T-cell (primary cell): ENCODE measurements around the gene NCBP1. TPM values are rescaled to one million over a fixed set of nuclear protein-coding genes. Genes with fewer than 3 reads are reported as not detected.
"Not testable (repeated sequence)": the region's sequence is repeated elsewhere in the genome, so short reads cannot be mapped to it uniquely, and the experiment has no call there.

Experiments
- ATAC-seq, 4 experiments: fragments of 200-7000 bp in 3 of 4; fragments of 150-1000 bp in 1 of 4; cut with Tn5 transposase; replicated peaks in 1 of 4; 1 replicate in 3 of 4; 2 replicates in 1 of 4; pipeline ENCODE4 v1.10.0; 2021; ENCODE audit warnings: moderate library complexity in 3 of 4, mild to moderate bottlenecking in 2 of 4, moderate number of reproducible peaks in 1 of 4
- CTCF ChIA-PET, 2 donors: fragments of 300-600 bp; sonication (Branson Sonifier 250); formaldehyde crosslinking; loops; one replicate each; lab custom pipeline; 2022; ENCODE audit warnings: antibody characterized with exemption in 2 of 2; lab: Charles Lee
- POLR2A ChIA-PET, 2 donors: fragments of 300-600 bp; sonication (Branson Sonifier 250); formaldehyde crosslinking; loops; one replicate each; lab custom pipeline; 2022; ENCODE audit warnings: antibody characterized with exemption in 2 of 2; lab: Charles Lee
- DNase-seq, 35 experiments: peaks; one replicate each; pipeline versions ENCODE4 v3.0.0 to v3.0.0-alpha.2; 2013 to 2023
- H3K27ac ChIP-seq: one replicate; pipeline ENCODE4 v1.5.1; 2013; ENCODE audit warnings: low read length
- H3K27me3 ChIP-seq, 2 experiments: replicated peaks in 1 of 2; 1 replicate in 1 of 2; 2 replicates in 1 of 2; pipeline versions ENCODE4 v1.6.1 to v1.7.0; 2013; ENCODE audit warnings: low read length in 1 of 2, mixed read lengths in 1 of 2; ENCODE audit not compliant: control insufficient read depth in 2 of 2, insufficient read depth in 2 of 2; ENCODE audit errors: extremely low read depth in 1 of 2
- H3K36me3 ChIP-seq, 2 donors: 1 replicate in 1 of 2; 2 replicates in 1 of 2; pipeline versions ENCODE4 v1.6.1 to v1.7.0; 2013; ENCODE audit warnings: low read length in 1 of 2; ENCODE audit not compliant: control insufficient read depth in 2 of 2, insufficient read depth in 1 of 2; ENCODE audit errors: extremely low read depth in 1 of 2
- H3K4me1 ChIP-seq, 2 experiments: 1 replicate in 1 of 2; 2 replicates in 1 of 2; pipeline versions ENCODE4 v1.6.1 to v1.7.0; 2013; ENCODE audit warnings: low read length in 2 of 2, mixed read lengths in 1 of 2; ENCODE audit not compliant: insufficient read depth in 2 of 2, control insufficient read depth in 1 of 2; ENCODE audit errors: extremely low read depth in 1 of 2
- H3K4me3 ChIP-seq, 2 donors: 1 replicate in 1 of 2; 2 replicates in 1 of 2; pipeline versions ENCODE4 v1.5.1 to v1.7.0; 2013; ENCODE audit warnings: mild to moderate bottlenecking in 2 of 2, low read length in 1 of 2, moderate library complexity in 1 of 2; ENCODE audit not compliant: control insufficient read depth in 1 of 2; ENCODE audit errors: extremely low read depth in 1 of 2
- H3K9me3 ChIP-seq: 2 replicates; pipeline ENCODE4 v1.7.0; 2013
- H3K27ac Mint-ChIP-seq, 2 donors: one replicate each; pipeline ENCODE4 v1.8.0; 2020 to 2021; ENCODE audit warnings: mild to moderate bottlenecking in 2 of 2, mixed read lengths in 2 of 2
- H3K27me3 Mint-ChIP-seq, 2 donors: one replicate each; pipeline ENCODE4 v1.8.0; 2021 to 2022; ENCODE audit warnings: mixed read lengths in 2 of 2
- H3K36me3 Mint-ChIP-seq: one replicate; pipeline ENCODE4 v1.8.0; 2021; ENCODE audit warnings: mixed read lengths
- H3K4me1 Mint-ChIP-seq, 3 donors: one replicate each; pipeline ENCODE4 v1.8.0; 2020 to 2022; ENCODE audit warnings: mixed read lengths in 3 of 3, mild to moderate bottlenecking in 1 of 3
- H3K4me3 Mint-ChIP-seq, 3 donors: one replicate each; pipeline ENCODE4 v1.8.0; 2020 to 2022; ENCODE audit warnings: mild to moderate bottlenecking in 3 of 3, mixed read lengths in 3 of 3, moderate library complexity in 3 of 3
- H3K9me3 Mint-ChIP-seq, 3 donors: one replicate each; pipeline ENCODE4 v1.8.0; 2020 to 2022; ENCODE audit warnings: mixed read lengths in 3 of 3
- WGBS: methylation state at CpG from one replicate; pipeline ENCODE4 v1.1.5; 2013; ENCODE audit warnings: missing lambda C conversion rate; ENCODE audit not compliant: insufficient coverage; 5-methylcytosine and 5-hydroxymethylcytosine counted together
- total RNA-seq, 35 experiments: library from RNA in 6 of 35; stranded (reverse) in 6 of 35; fragments of 120-200 nt in 1 of 35; gene quantifications; one replicate each; pipeline versions ENCODE4 v1.2.1 to v1.2.4 and lab custom pipeline; 2013 to 2026

Gene NCBP1
- total RNA-seq (10 to 100 TPM; 31.9 to 38.7 (median 33.8) TPM), total RNA-seq (lab: John Stamatoyannopoulos, UW) (61.0 to 180 (median 88.6) reads per million in 29 experiments)
- 31.7 TPM for total RNA-seq (2013)

DNA sequence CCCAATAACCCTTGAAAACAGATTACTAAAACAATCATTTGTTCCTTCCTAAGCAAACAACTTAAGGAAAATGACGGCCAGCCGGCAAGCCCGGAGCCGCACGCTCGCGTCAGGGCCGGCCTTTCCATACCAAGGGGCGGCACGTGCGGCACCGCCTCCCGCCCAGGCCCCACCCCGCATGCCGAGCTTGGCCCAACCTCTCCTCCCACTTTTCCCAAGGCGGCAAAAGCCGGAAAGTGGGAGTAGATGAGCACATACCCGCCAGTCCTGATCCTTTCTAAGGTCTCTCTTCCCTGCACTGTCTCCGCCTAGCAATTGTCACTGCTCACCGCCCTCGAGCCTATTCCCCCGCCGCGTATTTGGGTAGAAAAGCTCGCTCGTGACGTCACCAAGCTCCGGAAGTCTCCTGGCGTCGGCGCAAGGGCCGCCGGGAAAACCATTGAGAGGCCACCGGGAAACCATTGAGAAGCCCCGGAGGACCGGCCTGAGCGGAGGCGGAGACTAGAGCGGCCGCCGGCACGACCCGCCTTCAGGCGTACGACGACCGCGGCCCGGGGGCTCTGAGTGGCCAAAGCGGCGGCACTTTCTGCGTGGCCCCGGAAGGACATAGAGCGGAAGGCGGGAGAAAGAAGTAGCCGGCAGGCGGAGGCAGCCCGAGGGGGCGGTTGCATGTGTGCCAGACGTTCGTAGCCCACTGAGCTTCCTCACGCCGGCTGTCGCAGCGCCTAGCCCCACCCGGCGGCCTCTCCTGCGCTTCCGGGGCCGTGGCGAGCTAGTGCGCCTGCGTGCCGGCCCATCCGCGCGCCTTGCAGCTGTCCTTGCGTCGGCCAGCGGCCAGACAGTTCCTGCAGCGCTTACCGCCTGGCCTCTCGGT is at the start of gene NCBP1, which contains the start of gene TSTD2:
TSS of gene NCBP1 (plus strand) at position 837 of the 874 bp plus-strand sequence. CDS start 61 bp downstream, outside the sequence.
TSS of gene TSTD2 (minus strand) at position 384 of the 874 bp plus-strand sequence. CDS start 5,806 bp downstream, outside the sequence.
- under 1% methylated on average over 81 of the region's 83 CpGs for WGBS
- H3K4me1 ChIP-seq, result peaks cover 21 to 27% of the 10 kb centered on the region in 2 experiments
- no peaks in the 10 kb centered on the region for H3K27me3 Mint-ChIP-seq
- H3K36me3 Mint-ChIP-seq, result peaks cover 7% of the 10 kb centered on the region
- POLR2A ChIA-PET, result interaction anchor here (0.5 to 2.1 kb wide), 17 partner anchors 10 to 1753 kb away, joined by 3 to 19 read pairs (median 4); partner anchors contain the start of genes NANS (in 1 of the 2), TRMO (in 1 of the 2), XPA (in 1 of the 2) and ZNF782 (in 1 of the 2)
- H3K27ac ChIP-seq, result peak within 1 kb of the TSS; percentile 88
- no peaks in the 10 kb centered on the region for H3K27me3 ChIP-seq
- DNase-seq, result peak; percentile 89 to 98 (median 95)
- no peaks in the 10 kb centered on the region for H3K9me3 ChIP-seq
- H3K27ac Mint-ChIP-seq, result peak within 1 kb of the TSS; percentile 97 to 100
- no peaks in the 10 kb centered on the region for H3K9me3 Mint-ChIP-seq
- peak within 1 kb of the TSS; percentile 59 to 75 for H3K4me3 ChIP-seq
- H3K4me3 Mint-ChIP-seq, result peak within 1 kb of the TSS; percentile 97 to 99 (median 98)
- ATAC-seq, result peak; percentile 86 to 91 (median 90)
- peaks cover 66 to 68% (median 68%) of the 10 kb centered on the region in 3 donors for H3K4me1 Mint-ChIP-seq
- CTCF ChIA-PET, result interaction anchor here (0.6 to 2.0 kb wide), 13 partner anchors 12 to 776 kb away, joined by 3 to 16 read pairs (median 4); partner anchors contain the start of genes NANS (in 1 of the 2), TDRD7 (in 1 of the 2) and TRMO (in 1 of the 2)
- no peaks in the 10 kb centered on the region for H3K36me3 ChIP-seq

DNA sequence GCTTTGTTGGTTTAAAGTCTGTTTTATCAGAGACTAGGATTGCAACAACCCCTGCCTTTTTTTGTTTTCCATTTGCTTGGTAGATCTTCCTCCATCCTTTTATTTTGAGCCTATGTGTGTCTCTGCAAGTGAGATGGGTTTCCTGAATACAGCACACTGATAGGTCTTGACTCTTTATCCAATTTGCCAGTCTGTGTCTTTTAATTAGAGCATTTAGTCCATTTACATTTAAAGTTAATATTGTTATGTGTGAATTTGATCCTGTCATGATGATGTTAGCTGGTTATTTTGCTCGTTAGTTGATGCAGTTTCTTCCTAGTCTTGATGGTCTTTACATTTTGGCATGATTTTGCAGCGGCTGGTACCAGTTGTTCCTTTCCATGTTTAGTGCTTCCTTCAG is 48.8 kb upstream of the NCBP1 start:
- H3K4me1 ChIP-seq, H3K27me3 ChIP-seq, H3K27ac Mint-ChIP-seq, ATAC-seq, H3K27me3 Mint-ChIP-seq, H3K36me3 Mint-ChIP-seq, H3K4me1 Mint-ChIP-seq, H3K9me3 ChIP-seq, DNase-seq, H3K4me3 Mint-ChIP-seq, POLR2A ChIA-PET, H3K27ac ChIP-seq, CTCF ChIA-PET, H3K4me3 ChIP-seq, H3K36me3 ChIP-seq: not testable (repeated sequence)
- H3K9me3 Mint-ChIP-seq, result peaks cover 2 to 12% (median 3%) of the 10 kb centered on the region in 3 donors
- no CpG with 5 or more reads among the region's 2 CpGs for WGBS

DNA sequence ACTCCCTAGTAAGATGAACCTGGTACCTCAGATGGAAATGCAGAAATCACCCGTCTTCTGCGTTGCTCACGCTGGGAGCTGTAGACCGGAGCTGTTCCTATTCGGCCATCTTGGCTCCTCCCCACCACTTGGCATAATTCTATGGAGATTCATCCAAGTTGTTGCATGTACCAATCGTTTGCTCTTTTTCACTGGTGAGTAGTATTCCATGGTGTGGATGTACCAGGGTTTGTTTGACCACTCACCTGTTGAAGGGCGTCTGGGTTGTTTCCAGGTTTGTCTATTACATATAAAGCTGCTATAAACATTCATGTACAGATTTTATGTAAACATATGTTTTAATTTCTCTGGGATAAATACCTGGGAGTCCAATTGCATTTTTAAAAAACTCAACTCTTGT is 46.7 kb upstream of the NCBP1 start:
- H3K9me3 Mint-ChIP-seq, H3K27me3 Mint-ChIP-seq, DNase-seq, H3K9me3 ChIP-seq, ATAC-seq, H3K4me1 ChIP-seq, H3K36me3 ChIP-seq, H3K27ac Mint-ChIP-seq, H3K27me3 ChIP-seq, H3K36me3 Mint-ChIP-seq, POLR2A ChIA-PET, H3K4me3 Mint-ChIP-seq, H3K27ac ChIP-seq, H3K4me1 Mint-ChIP-seq, H3K4me3 ChIP-seq: not testable (repeated sequence)
- CTCF ChIA-PET, result interaction anchor here in 1 of 2 donors (1.5 kb wide), 1 partner anchor 11 kb away, joined by 3 read pairs; no protein-coding TSS in a partner anchor
- WGBS, result 100% methylated on average over 3 of the region's 7 CpGs

DNA sequence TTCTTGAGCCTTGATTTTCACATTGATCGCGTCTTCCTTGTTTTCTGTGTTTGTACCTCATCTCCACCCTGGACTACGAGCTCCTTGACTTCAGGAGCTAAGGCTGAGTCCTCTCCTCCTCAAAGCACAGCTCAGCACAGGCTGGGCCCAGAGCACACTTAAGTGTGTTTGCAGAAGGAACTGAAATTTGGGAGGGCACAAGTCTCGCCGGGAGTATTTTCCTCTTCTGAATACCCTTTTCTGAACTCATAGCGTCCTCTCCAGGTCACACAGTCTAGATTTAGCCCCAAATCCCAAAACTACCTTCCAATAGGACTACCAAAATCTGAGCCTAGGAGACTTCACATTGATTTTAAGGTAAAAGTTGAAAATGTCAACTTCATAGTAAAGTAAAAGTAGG is 42.1 kb upstream of the NCBP1 start:
- Mint-ChIP-seq H3K27ac (no peak overlapping the region), H3K4me3 (no peak overlapping the region), H3K4me1 (no peaks in the 10 kb centered on the region), H3K9me3 (peaks cover 2 to 9% (median 3%) of the 10 kb centered on the region in 3 donors), H3K27me3 (peaks cover 0 to 8% of the 10 kb centered on the region in 2 donors), H3K36me3 (peaks cover 7% of the 10 kb centered on the region)
- Histone ChIP-seq H3K27me3 (peaks cover 0 to 6% of the 10 kb centered on the region in 2 experiments), H3K4me1 (no peaks in the 10 kb centered on the region), H3K27ac (no peak overlapping the region), H3K36me3 (no peaks in the 10 kb centered on the region), H3K9me3 (no peaks in the 10 kb centered on the region), H3K4me3 (no peak overlapping the region)
- CTCF ChIA-PET, result no interaction called here
- WGBS, result no CpG with 5 or more reads among the region's 6 CpGs
- ATAC-seq (no peak), DNase-seq (no peak)
- POLR2A ChIA-PET, result no interaction called here

- CTCF ChIA-PET, result no interaction called here
- Histone ChIP-seq H3K27ac (no peak overlapping the region), H3K4me1 (no peaks in the 10 kb centered on the region), H3K27me3 (peaks cover 0 to 6% of the 10 kb centered on the region in 2 experiments), H3K9me3 (no peaks in the 10 kb centered on the region), H3K36me3 (no peaks in the 10 kb centered on the region), H3K4me3 (no peak overlapping the region)
- H3K27me3 Mint-ChIP-seq, result peaks cover 0 to 8% of the 10 kb centered on the region in 2 donors
- no peaks in the 10 kb centered on the region for H3K4me1 Mint-ChIP-seq
- H3K36me3 Mint-ChIP-seq, result peaks cover 7% of the 10 kb centered on the region
- H3K4me3 Mint-ChIP-seq, result no peak overlapping the region
- 100% methylated on average over 1 of the region's 1 CpG for WGBS
- DNase-seq, result no peak
- no peak for ATAC-seq
- no peak overlapping the region for H3K27ac Mint-ChIP-seq
- POLR2A ChIA-PET, result no interaction called here
- H3K9me3 Mint-ChIP-seq, result peaks cover 0 to 5% (median 3%) of the 10 kb centered on the region in 3 donors
Observed at GRCh38 chr9:97592126-97592525, 41.5 kb upstream of the NCBP1 start.

DNA sequence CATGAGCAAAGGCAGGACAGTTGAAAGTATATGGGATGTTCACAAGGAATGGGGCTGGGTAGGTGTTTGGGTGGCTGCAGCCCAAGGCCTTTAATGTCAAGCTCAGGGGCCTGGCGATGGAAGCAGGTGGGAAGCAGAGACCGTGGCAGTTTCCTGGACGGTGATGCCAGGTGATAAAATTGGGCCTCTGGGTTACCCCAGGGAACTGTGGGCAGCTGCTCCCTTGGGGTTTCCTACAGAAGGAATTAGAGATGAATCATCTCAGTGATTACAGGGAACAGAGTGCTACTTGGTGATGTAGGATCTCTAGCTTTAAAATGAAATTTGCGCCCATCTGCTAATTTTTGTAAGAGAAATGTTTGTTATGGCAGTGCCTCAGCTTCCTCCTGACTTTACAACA is 39.7 kb upstream of the NCBP1 start:
- no peak overlapping the region for H3K4me3 ChIP-seq
- peaks cover 0 to 6% of the 10 kb centered on the region in 2 donors for H3K27me3 Mint-ChIP-seq
- peaks cover 0 to 7% of the 10 kb centered on the region in 2 experiments for H3K4me1 ChIP-seq
- ChIA-PET CTCF (interaction anchor here in 1 of 2 donors (0.5 kb wide), 1 partner anchor 20 kb away, joined by 3 read pairs; no protein-coding TSS in a partner anchor), POLR2A (no interaction called here)
- H3K27ac Mint-ChIP-seq, result no peak overlapping the region
- H3K36me3 ChIP-seq, result no peaks in the 10 kb centered on the region
- peaks cover 7 to 8% (median 7%) of the 10 kb centered on the region in 3 donors for H3K4me1 Mint-ChIP-seq
- ATAC-seq, result no peak
- H3K9me3 Mint-ChIP-seq, result no peaks in the 10 kb centered on the region
- peaks cover 7% of the 10 kb centered on the region for H3K36me3 Mint-ChIP-seq
- peaks cover 0 to 6% of the 10 kb centered on the region in 2 experiments for H3K27me3 ChIP-seq
- DNase-seq, result no peak
- H3K9me3 ChIP-seq, result no peaks in the 10 kb centered on the region
- WGBS, result 90% methylated on average over 3 of the region's 4 CpGs
- H3K4me3 Mint-ChIP-seq, result no peak overlapping the region
- H3K27ac ChIP-seq, result no peak overlapping the region
